Epithelial cell of proximal tubule (primary cell): Measurements from ENCODE around the gene GOLGA3. TPM values are rescaled to one million over a fixed set of nuclear protein-coding genes. Genes with fewer than 3 reads are reported as not detected.
"Not testable (repeated sequence)": the region's sequence is repeated elsewhere in the genome, so short reads cannot be mapped to it uniquely, and the experiment has no call there.

Source experiments
- DNase-seq: peaks from one replicate; pipeline ENCODE4 v3.0.0-alpha.2; 2011; ENCODE audit warnings: low read depth
- H3K4me3 ChIP-seq: 2 replicates; pipeline ENCODE4 v1.5.1; 2011; ENCODE audit warnings: low read depth, mild to moderate bottlenecking, low read length
- CTCF ChIP-seq: conservative IDR thresholded peaks from 2 replicates; pipeline ENCODE4 v1.5.1; 2012; ENCODE audit warnings: low read depth, mild to moderate bottlenecking, low read length
- total RNA-seq: library from RNA; depleted of rRNA; stranded (reverse); fragments of >200 nt; gene quantifications from 2 replicates; pipeline ENCODE4 v1.2.3, GENCODE V29; 2015

GOLGA3 gene
- total RNA-seq, 1 donor from 2014 or later, result 46.0 TPM

GRCh38 chr12:132825089-132825488 lies 3.6 kb downstream of the GOLGA3 start:
- TF ChIP-seq CTCF, result no peak

GRCh38 chr12:132824053-132824452 lies 4.6 kb downstream of the GOLGA3 start:
- no peak overlapping the region for H3K4me3 ChIP-seq
- no peak for DNase-seq
- no peak for TF ChIP-seq CTCF

More at GRCh38 chr12:132825089-132825488, 3.6 kb downstream of the GOLGA3 start:
- H3K4me3 ChIP-seq, result no peak overlapping the region
- DNase-seq, result no peak

GRCh38 chr12:132818562-132818961 lies 10.1 kb downstream of the GOLGA3 start:
- DNase-seq, result no peak
- TF ChIP-seq CTCF, result no peak
- H3K4me3 ChIP-seq, result no peak overlapping the region

- TF ChIP-seq CTCF, result no peak
- no peak overlapping the region for H3K4me3 ChIP-seq
- no peak for DNase-seq
Observed at GRCh38 chr12:132814232-132814631, 14.4 kb downstream of the GOLGA3 start.

- no peak for TF ChIP-seq CTCF
- no peak overlapping the region for H3K4me3 ChIP-seq
- no peak for DNase-seq
Observed at GRCh38 chr12:132813443-132813842, 15.2 kb downstream of the GOLGA3 start.

GRCh38 chr12:132812631-132813305 lies 15.9 kb downstream of the GOLGA3 start:
- H3K4me3 ChIP-seq, result no peak overlapping the region
- TF ChIP-seq CTCF, result no peak
- DNase-seq, result no peak

- peak; percentile 36 for TF ChIP-seq CTCF
- not testable (repeated sequence) for DNase-seq, H3K4me3 ChIP-seq
Observed at GRCh38 chr12:132809391-132809790, 19.3 kb downstream of the GOLGA3 start.
